GM18520 (cell line): ENCODE measurements around the gene RAPSN.
"Not testable (repeated sequence)": the region's sequence is repeated elsewhere in the genome, so short reads cannot be mapped to it uniquely, and the experiment has no call there.

Experiments
- ATAC-seq: cut with Tn5 transposase; IDR thresholded peaks from one replicate; pipeline ENCODE4 v1.9.1; 2021; ENCODE audit not compliant: unreplicated experiment

Gene RAPSN

DNA sequence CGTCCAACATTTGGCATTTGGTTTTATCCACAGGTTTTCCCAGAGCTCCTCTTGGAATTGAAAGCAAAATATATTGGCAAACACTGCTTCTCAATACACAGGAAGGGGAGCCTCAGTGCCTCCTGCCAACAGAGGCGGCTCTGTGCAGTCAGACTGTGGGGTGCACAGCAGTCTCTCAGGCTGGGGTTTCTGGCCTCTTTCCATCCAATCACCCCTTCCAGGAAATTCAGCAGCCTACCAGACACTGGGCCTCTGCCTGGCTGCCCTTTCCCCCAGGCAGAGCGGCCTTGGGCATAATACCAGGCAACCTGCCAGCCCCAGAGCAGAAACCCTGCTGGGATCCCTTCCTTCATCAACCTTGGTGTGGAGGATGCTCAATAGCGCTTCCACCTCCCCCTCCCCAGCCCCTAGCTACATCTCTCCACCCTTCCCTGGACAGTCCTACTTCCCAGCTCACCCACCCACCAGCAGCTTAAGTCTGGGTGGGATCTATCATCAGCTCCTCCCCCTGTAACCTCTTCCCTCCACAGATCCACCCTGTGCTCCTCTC, 17.8 kb upstream of the RAPSN start:
- no peak for ATAC-seq

GRCh38 chr11:47466201-47466600, 17.3 kb upstream of the RAPSN start:
- ATAC-seq, result no peak

- no peak for ATAC-seq
Observed at GRCh38 chr11:47464483-47464882, 15.5 kb upstream of the RAPSN start.

- ATAC-seq, result no peak
Observed at GRCh38 chr11:47461876-47462275, 12.9 kb upstream of the RAPSN start.

DNA sequence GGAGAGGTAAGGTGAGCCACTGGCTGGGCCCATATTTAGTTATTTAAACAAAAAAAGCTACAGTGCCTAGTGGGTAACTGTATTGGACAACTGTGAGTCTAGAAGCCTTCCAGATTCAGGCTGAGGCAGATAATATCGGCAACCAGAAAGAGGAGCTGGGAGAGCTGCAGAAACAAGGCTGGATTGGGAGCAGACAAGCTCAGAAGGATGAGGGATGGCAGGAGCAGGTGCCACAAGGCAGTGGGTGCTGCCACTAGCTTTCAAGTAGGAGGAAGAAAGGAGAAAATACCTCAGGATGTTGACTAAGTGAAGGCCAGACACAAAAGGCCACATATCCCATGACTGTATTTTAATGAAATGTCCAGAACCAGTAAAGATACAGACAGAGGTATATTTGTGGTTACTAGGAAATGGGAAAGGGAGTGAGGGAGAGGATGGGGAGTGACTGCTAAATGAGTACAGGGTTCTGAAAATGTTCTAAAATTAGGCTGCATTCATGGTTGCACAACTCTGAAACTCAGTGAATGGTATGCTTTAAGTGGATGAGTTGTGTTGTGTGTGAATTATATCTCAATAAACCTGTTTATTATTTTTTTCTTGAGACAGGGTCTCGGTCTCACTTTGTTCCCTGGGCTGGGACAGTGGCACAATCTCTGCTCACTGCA, 11.8 kb upstream of the RAPSN start:
- ATAC-seq, result no peak

DNA sequence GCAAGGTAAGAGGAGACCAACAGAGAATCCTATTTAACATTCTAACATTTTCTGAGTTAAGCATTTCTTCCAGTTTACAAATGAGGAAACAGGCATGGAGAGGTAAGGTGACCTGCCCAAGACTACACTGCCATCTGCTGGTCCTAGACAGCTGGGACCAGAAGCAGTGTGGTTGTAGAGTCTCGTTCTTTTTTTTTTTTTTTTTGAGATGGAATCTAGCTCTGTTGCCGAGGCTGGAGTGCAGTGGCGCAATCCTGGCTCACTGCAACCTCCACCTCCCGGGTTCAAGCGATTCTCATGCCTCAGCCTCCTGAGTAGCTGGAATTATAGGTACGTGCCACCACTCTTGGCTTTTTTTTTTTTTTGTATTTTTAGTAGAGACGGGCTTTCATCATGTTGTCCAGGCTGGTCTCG, 5.3 kb upstream of the RAPSN start:
- not testable (repeated sequence) for ATAC-seq

GRCh38 chr11:47453365-47453764, 4.4 kb upstream of the RAPSN start:
- no peak for ATAC-seq

- ATAC-seq, result no peak
Observed at GRCh38 chr11:47451990-47452389, 3.1 kb upstream of the RAPSN start.

- no peak for ATAC-seq
Observed at GRCh38 chr11:47451436-47451835, 2.5 kb upstream of the RAPSN start.

- no peak for ATAC-seq
Observed at GRCh38 chr11:47449541-47449940, 605 bp upstream of the RAPSN start.

DNA sequence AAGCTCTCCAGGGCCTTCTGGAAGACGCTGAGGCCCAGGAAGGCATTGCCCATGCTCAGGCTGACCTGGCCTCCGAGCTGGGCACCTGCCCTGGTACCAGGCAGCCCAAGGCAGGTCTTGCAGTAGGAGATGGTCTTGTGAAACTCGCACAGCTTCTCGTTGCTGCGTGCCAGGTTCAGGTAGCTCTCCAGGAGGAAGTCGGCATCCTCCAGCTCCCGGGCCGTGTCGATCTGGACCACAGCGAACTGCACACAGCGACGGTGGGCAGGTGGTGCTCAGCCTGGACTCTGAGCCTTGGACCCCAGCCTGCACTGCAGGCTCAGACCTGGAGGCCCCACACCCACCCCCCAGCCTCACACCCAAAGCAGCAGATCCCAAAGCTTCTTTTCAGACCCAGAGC, 1.0 kb downstream of the RAPSN start:
- no peak for ATAC-seq

DNA sequence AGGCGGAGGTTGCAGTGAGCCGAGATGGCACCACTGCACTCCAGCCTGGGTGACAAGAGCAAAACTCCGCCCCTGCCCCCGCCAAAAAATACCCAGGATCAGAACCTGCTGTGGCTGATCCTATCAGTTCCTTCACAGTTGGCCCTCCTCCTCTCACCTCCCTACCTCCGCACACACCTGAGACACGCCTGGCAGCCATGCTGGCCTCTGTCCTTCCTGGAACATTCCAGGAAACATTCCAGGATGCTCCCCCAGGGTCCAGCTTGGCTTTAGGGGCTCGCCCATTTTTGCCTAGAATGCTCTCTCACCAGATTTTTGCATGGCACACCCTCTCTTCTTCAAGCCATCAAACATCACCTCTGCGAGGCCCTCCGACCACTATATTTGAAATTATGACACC, 2.1 kb downstream of the RAPSN start:
- ATAC-seq, result no peak

GRCh38 chr11:47445840-47446239, 3.1 kb downstream of the RAPSN start:
- no peak for ATAC-seq

- ATAC-seq, result no peak
Observed at GRCh38 chr11:47443817-47444216, 5.1 kb downstream of the RAPSN start.

GRCh38 chr11:47443028-47443700, 5.8 kb downstream of the RAPSN start:
- no peak for ATAC-seq

GRCh38 chr11:47442514-47442913, 6.4 kb downstream of the RAPSN start:
- ATAC-seq, result no peak

GRCh38 chr11:47441421-47441820, 7.5 kb downstream of the RAPSN start:
- no peak for ATAC-seq

- ATAC-seq, result no peak
Observed at GRCh38 chr11:47440054-47440476, 8.9 kb downstream of the RAPSN start.

DNA sequence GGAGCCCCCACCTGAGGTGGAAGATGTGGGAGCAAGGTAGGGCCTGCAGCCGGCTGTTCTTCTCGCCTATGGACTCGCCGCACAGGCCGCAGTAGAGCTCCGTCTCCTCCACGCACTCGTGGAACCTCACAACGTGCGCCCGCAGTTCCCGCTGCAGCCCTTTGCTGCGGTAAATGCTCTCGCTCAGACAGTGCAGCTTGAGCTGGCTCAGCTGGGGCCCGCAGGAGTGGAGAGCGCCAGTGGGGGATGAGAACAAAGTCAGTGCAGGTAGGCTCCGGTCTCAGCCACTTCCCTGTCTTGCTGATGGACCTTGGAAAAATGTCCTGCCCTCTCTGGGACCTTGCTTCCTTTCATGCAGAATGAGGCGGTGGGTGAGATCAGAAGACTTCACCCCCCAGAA, 10.2 kb downstream of the RAPSN start:
- ATAC-seq, result no peak

DNA sequence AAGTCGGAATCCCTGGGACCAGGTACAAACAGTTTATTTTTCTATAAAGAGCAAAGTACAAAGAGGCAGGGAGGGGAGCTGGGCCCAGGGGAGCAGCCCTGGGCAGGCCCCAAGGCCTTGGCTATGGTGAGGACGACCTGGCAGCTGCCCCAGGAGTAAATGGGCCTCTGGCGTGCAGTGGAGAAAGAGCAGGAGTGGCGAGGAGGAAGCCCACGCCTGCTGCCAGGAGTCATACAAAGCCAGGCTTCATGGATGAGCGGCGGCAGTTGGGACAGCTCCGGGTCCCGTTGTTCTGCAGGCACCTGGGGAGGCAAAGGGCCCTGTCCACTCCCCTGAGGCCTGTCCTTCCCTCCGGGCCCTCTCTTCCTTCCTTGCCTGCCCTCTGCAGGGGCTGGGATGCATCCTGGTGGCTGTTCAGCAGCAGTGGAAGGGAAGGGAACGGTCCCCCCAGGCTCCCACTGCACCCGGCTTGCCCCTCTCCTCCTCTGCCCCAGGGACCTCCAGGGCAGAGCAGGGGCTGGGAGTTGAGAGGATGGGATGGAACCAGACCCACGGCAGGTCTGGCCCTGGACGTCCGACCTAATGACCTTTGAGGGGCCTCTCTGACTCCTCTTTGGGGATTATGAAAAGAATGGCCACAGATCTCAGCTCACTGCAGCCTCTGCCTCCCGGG, 11.1 kb downstream of the RAPSN start:
- ATAC-seq, result no peak

DNA sequence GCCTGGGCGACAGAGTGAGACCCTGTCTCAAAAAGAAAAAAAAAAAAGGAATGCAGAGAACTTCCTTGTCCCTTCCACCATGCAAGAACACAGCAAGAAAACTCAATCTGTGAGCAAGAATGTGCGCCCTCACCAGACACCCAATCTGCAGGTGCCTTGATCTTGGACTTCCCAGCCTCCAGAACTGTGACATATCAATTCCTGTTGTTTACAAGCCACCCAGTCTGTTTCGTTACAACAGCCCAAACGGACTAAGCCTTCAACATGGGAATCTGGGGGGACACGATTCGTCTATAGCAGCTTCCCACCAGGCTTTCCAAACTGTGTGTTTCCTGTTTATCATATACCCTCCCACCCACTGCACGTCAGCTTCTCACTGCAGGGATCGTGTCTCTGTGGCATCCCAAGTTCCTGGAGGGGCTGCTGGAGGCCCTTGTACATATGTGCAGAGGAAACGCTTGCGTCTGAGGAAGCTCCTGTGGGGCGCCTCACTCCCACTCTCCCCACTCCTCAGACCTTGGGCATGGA, 11.7 kb downstream of the RAPSN start:
- no peak for ATAC-seq

- ATAC-seq, result no peak
Observed at GRCh38 chr11:47436726-47437125, 12.2 kb downstream of the RAPSN start.
